ENCODE data around the gene TRPM4. TPM values are rescaled to one million over a fixed set of nuclear protein-coding genes. Genes with fewer than 3 reads are reported as not detected.

TRPM4 gene
- total and polyA plus RNA-seq, 2 of the 13 experiments (the other 11 are each of a cell fraction or from before 2014, with no cell fraction given), result 1.9 to 4.3 TPM

GRCh38 chr19:49118565-49119410, 38.8 kb upstream of the TRPM4 start, which contains the start of gene C19orf73 (continued):
- TF ChIP-seq, protein P1, sequence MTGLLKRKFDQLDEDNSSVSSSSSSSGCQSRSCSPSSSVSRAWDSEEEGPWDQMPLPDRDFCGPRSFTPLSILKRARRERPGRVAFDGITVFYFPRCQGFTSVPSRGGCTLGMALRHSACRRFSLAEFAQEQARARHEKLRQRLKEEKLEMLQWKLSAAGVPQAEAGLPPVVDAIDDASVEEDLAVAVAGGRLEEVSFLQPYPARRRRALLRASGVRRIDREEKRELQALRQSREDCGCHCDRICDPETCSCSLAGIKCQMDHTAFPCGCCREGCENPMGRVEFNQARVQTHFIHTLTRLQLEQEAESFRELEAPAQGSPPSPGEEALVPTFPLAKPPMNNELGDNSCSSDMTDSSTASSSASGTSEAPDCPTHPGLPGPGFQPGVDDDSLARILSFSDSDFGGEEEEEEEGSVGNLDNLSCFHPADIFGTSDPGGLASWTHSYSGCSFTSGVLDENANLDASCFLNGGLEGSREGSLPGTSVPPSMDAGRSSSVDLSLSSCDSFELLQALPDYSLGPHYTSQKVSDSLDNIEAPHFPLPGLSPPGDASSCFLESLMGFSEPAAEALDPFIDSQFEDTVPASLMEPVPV (CRISPR knock-in tag; IDR thresholded peaks at IDR 0.05), result peak; percentile 82
- TF ChIP-seq ZNF234 (CRISPR knock-in tag; conservative IDR thresholded peaks at IDR 0.05) (no peak), ZNF687 (CRISPR knock-in tag; IDR thresholded peaks at IDR 0.05) (peak; percentile 89), CEBPG (CRISPR knock-in tag; IDR thresholded peaks at IDR 0.05) (0 out of 2 replicates have a peak, but pooled peaks have one; percentile 7), CREB1 (IDR thresholded peaks at IDR 0.05) (peak; percentile 76), CREB1 (CRISPR knock-in tag; IDR thresholded peaks at IDR 0.05) (no peak), THAP9 (CRISPR knock-in tag; IDR thresholded peaks at IDR 0.05; ENCODE audit: borderline replicate concordance) (peak; percentile 65; the same call in 1 of the 2 replicates), MAF1 (CRISPR knock-in tag; IDR thresholded peaks at IDR 0.05; ENCODE audit: borderline replicate concordance) (peak; percentile 84; the same call in 1 of the 2 replicates), KLF6 (CRISPR knock-in tag; IDR thresholded peaks at IDR 0.05) (peak; percentile 71; the same call in 1 of the 2 replicates), HNRNPL (IDR thresholded peaks at IDR 0.05; ENCODE audit: low read depth, low read length) (0 out of 2 replicates have a peak, but pooled peaks have one; percentile 49), SMARCC2 (IDR thresholded peaks at IDR 0.05) (no peak), DNMT1 (CRISPR knock-in tag; IDR thresholded peaks at IDR 0.05) (no peak), ZNF720 (CRISPR knock-in tag; IDR thresholded peaks at IDR 0.05) (no peak), ZNF660 (CRISPR knock-in tag; IDR thresholded peaks at IDR 0.05; ENCODE audit: borderline replicate concordance, low read depth) (no peak), HNF4G (IDR thresholded peaks at IDR 0.05; ENCODE audit: borderline replicate concordance, low read depth, low read length) (0 out of 2 replicates have a peak, but pooled peaks have one; percentile 26), HNF4G (CRISPR knock-in tag; IDR thresholded peaks at IDR 0.05; ENCODE audit: borderline replicate concordance, low read depth) (no peak), FLYWCH1 (CRISPR knock-in tag; IDR thresholded peaks at IDR 0.05) (no peak), ZNF101 (CRISPR knock-in tag; IDR thresholded peaks at IDR 0.05; ENCODE audit: borderline replicate concordance, low read depth) (no peak)
- TF ChIP-seq, protein P2, sequence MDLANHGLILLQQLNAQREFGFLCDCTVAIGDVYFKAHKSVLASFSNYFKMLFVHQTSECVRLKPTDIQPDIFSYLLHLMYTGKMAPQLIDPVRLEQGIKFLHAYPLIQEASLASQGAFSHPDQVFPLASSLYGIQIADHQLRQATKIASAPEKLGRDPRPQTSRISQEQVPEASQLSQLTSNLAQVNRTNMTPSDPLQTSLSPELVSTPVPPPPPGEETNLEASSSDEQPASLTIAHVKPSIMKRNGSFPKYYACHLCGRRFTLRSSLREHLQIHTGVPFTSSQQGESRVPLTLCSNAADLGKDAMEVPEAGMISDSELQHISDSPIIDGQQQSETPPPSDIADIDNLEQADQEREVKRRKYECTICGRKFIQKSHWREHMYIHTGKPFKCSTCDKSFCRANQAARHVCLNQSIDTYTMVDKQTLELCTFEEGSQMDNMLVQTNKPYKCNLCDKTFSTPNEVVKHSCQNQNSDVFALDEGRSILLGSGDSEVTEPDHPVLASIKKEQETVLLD (CRISPR knock-in tag; IDR thresholded peaks at IDR 0.05; ENCODE audit: low read depth), result 0 out of 2 replicates have a peak, but pooled peaks have one; percentile 54

All from HepG2 (cell line).